HAP-1 (cell line): ENCODE data around the gene NUMB.
A peak's percentile ranks its signal among the peaks of the same experiment; 100 is the strongest.

Experiments used
- DNase-seq, 2 experiments: peaks; one replicate each; pipeline ENCODE4 v3.0.0-alpha.2; 2016 to 2020; ENCODE audit warnings: low spot score in 2 of 2
- H3K27me3 ChIP-seq: fragments of 250-450 bp; sonication (Bioruptor Pico); 2 replicates; pipeline ENCODE4 v1.5.1; 2020; ENCODE audit warnings: low read depth, mild to moderate bottlenecking, moderate library complexity
- H3K36me3 ChIP-seq: fragments of 250-450 bp; sonication (Bioruptor Pico); replicated peaks from 2 replicates; pipeline ENCODE4 v1.5.1; 2020; ENCODE audit warnings: mild to moderate bottlenecking
- H3K4me1 ChIP-seq: fragments of 250-450 bp; sonication (Bioruptor Pico); 2 replicates; pipeline ENCODE4 v1.5.1; 2020; ENCODE audit warnings: mild to moderate bottlenecking
- H3K4me3 ChIP-seq: fragments of 250-450 bp; sonication (Bioruptor Pico); 2 replicates; pipeline ENCODE4 v1.5.1; 2020; ENCODE audit warnings: mild to moderate bottlenecking, moderate library complexity
- H3K9me3 ChIP-seq: fragments of 250-450 bp; sonication (Bioruptor Pico); 2 replicates; pipeline ENCODE4 v1.5.1; 2020; ENCODE audit warnings: mild to moderate bottlenecking, moderate library complexity
- in situ Hi-C: fragments of 300-500 bp; cut with MboI; formaldehyde crosslinking; loops from 3 replicates; pipeline ENCODE4 v1.14.3; 2020; ENCODE audit warnings: low sequenced_read_pairs, inconsistent platforms, mixed read lengths

NUMB gene

GRCh38 chr14:73250317-73250713 lies 208.0 kb downstream of the NUMB start:
- Histone ChIP-seq H3K4me1 (no peaks in the 10 kb centered on the region), H3K27me3 (no peaks in the 10 kb centered on the region), H3K36me3 (no peaks in the 10 kb centered on the region; the same call in 1 of the 2 replicates), H3K4me3 (no peak overlapping the region), H3K9me3 (no peaks in the 10 kb centered on the region)
- in situ Hi-C loops = no loop called here
- DNase-seq = no peak

- Histone ChIP-seq H3K36me3 (no peaks in the 10 kb centered on the region; the same call in 1 of the 2 replicates), H3K9me3 (no peaks in the 10 kb centered on the region), H3K27me3 (no peaks in the 10 kb centered on the region), H3K4me1 (no peaks in the 10 kb centered on the region), H3K4me3 (no peak overlapping the region)
- DNase-seq = no peak
- in situ Hi-C loops = no loop called here
These were observed 208.6 kb downstream of the NUMB start for GRCh38 chr14:73249564-73250316.

- DNase-seq = no peak
- no peaks in the 10 kb centered on the region for H3K9me3 ChIP-seq
- in situ Hi-C loops = no loop called here
- no peaks in the 10 kb centered on the region for H3K4me1 ChIP-seq
- no peaks in the 10 kb centered on the region for H3K27me3 ChIP-seq
- no peaks in the 10 kb centered on the region; the same call in 1 of the 2 replicates for H3K36me3 ChIP-seq
- H3K4me3 ChIP-seq = no peak overlapping the region
These were observed 209.2 kb downstream of the NUMB start for GRCh38 chr14:73249108-73249507.

- in situ Hi-C loops = no loop called here
These were observed 210.1 kb downstream of the NUMB start for GRCh38 chr14:73248108-73248868.

GRCh38 chr14:73246387-73247150 lies 211.8 kb downstream of the NUMB start:
- DNase-seq = no peak
- Histone ChIP-seq H3K4me3 (peak overlapping the region; percentile 34; the same call in 1 of the 2 replicates), H3K4me1 (no peaks in the 10 kb centered on the region), H3K36me3 (no peaks in the 10 kb centered on the region; the same call in 1 of the 2 replicates), H3K27me3 (no peaks in the 10 kb centered on the region), H3K9me3 (no peaks in the 10 kb centered on the region)
- in situ Hi-C loops = no loop called here

More at GRCh38 chr14:73248108-73248868, 210.1 kb downstream of the NUMB start:
- DNase-seq = no peak
- Histone ChIP-seq H3K9me3 (no peaks in the 10 kb centered on the region), H3K4me1 (no peaks in the 10 kb centered on the region), H3K36me3 (no peaks in the 10 kb centered on the region; the same call in 1 of the 2 replicates), H3K27me3 (no peaks in the 10 kb centered on the region), H3K4me3 (no peak overlapping the region)

GRCh38 chr14:73245480-73246325 lies 212.6 kb downstream of the NUMB start:
- no peaks in the 10 kb centered on the region for H3K9me3 ChIP-seq
- H3K27me3 ChIP-seq = no peaks in the 10 kb centered on the region
- DNase-seq = peak in 1 of 2 experiments; percentile 54
- H3K4me3 ChIP-seq = peak overlapping the region; percentile 34
- no peaks in the 10 kb centered on the region; the same call in 1 of the 2 replicates for H3K36me3 ChIP-seq
- in situ Hi-C loops = no loop called here
- H3K4me1 ChIP-seq = no peaks in the 10 kb centered on the region

GRCh38 chr14:73244541-73245290 lies 213.6 kb downstream of the NUMB start:
- in situ Hi-C loops = no loop called here
- Histone ChIP-seq H3K9me3 (no peaks in the 10 kb centered on the region), H3K27me3 (no peaks in the 10 kb centered on the region), H3K4me3 (no peak overlapping the region), H3K36me3 (no peaks in the 10 kb centered on the region), H3K4me1 (no peaks in the 10 kb centered on the region)
- DNase-seq = no peak

GRCh38 chr14:73243748-73244147 lies 214.6 kb downstream of the NUMB start:
- DNase-seq = no peak
- no peak overlapping the region for H3K4me3 ChIP-seq
- 0 out of 2 replicates have a peak, but pooled peaks cover 2% of the 10 kb centered on the region for H3K4me1 ChIP-seq
- in situ Hi-C loops = no loop called here
- no peaks in the 10 kb centered on the region for H3K36me3 ChIP-seq
- no peaks in the 10 kb centered on the region for H3K27me3 ChIP-seq
- no peaks in the 10 kb centered on the region for H3K9me3 ChIP-seq

GRCh38 chr14:73243341-73243740 lies 215.0 kb downstream of the NUMB start:
- H3K4me3 ChIP-seq = no peak overlapping the region
- no peaks in the 10 kb centered on the region for H3K27me3 ChIP-seq
- no peaks in the 10 kb centered on the region for H3K36me3 ChIP-seq
- H3K4me1 ChIP-seq = 0 out of 2 replicates have a peak, but pooled peaks cover 3% of the 10 kb centered on the region
- no peak for DNase-seq
- no peaks in the 10 kb centered on the region for H3K9me3 ChIP-seq
- in situ Hi-C loops = no loop called here

- Histone ChIP-seq H3K27me3 (no peaks in the 10 kb centered on the region), H3K4me3 (no peak overlapping the region), H3K4me1 (0 out of 2 replicates have a peak, but pooled peaks cover 3% of the 10 kb centered on the region), H3K9me3 (no peaks in the 10 kb centered on the region), H3K36me3 (no peaks in the 10 kb centered on the region)
- no peak for DNase-seq
- in situ Hi-C loops = no loop called here
These were observed 215.9 kb downstream of the NUMB start for GRCh38 chr14:73242357-73242901.

- DNase-seq = no peak
- H3K4me3 ChIP-seq = no peak overlapping the region
- H3K36me3 ChIP-seq = no peaks in the 10 kb centered on the region
- no peaks in the 10 kb centered on the region for H3K9me3 ChIP-seq
- in situ Hi-C loops = no loop called here
- H3K27me3 ChIP-seq = no peaks in the 10 kb centered on the region
- H3K4me1 ChIP-seq = 0 out of 2 replicates have a peak, but pooled peaks cover 3% of the 10 kb centered on the region
These were observed 216.7 kb downstream of the NUMB start for GRCh38 chr14:73241481-73242165.
